Calu3 (cell line): Measurements from ENCODE around the gene CHMP5. TPM values are rescaled to one million over a fixed set of nuclear protein-coding genes. Genes with fewer than 3 reads are reported as not detected.

ENCODE experiments used
- BruUV-seq: library from RNA; stranded (reverse); fragments of 400-500 nt; replicated peaks from 2 replicates; lab custom pipeline; 2021; lab: Mats Ljungman, UMichigan
- CTCF ChIA-PET: fragments of 300-600 bp; sonication (Branson Sonifier 250); formaldehyde crosslinking; loops from one replicate; lab custom pipeline; 2022; ENCODE audit warnings: antibody characterized with exemption; lab: Charles Lee
- DNase-seq: peaks from one replicate; pipeline ENCODE4 v3.0.0; 2022
- H3K27ac Mint-ChIP-seq: one replicate; pipeline ENCODE4 v1.8.0; 2022; ENCODE audit warnings: mixed read lengths; ENCODE audit not compliant: unreplicated experiment
- H3K27me3 Mint-ChIP-seq: one replicate; pipeline ENCODE4 v1.8.0; 2022; ENCODE audit warnings: mixed read lengths; ENCODE audit not compliant: unreplicated experiment
- H3K36me3 Mint-ChIP-seq: one replicate; pipeline ENCODE4 v1.8.0; 2022; ENCODE audit warnings: mild to moderate bottlenecking, moderate library complexity, mixed read lengths; ENCODE audit not compliant: insufficient read depth, unreplicated experiment
- H3K4me1 Mint-ChIP-seq: one replicate; pipeline ENCODE4 v1.8.0; 2022; ENCODE audit warnings: mild to moderate bottlenecking, low read depth, mixed read lengths; ENCODE audit not compliant: unreplicated experiment
- H3K4me3 Mint-ChIP-seq: one replicate; pipeline ENCODE4 v1.8.0; 2022; ENCODE audit warnings: mild to moderate bottlenecking, low read depth, moderate library complexity, mixed read lengths; ENCODE audit not compliant: unreplicated experiment
- H3K9me3 Mint-ChIP-seq: one replicate; pipeline ENCODE4 v1.8.0; 2022; ENCODE audit warnings: low read depth, mixed read lengths; ENCODE audit not compliant: unreplicated experiment
- CTCF ChIP-seq: fragments of 200-600 bp; IDR thresholded peaks from one replicate; pipeline ENCODE4 v1.8.0; 2022; ENCODE audit warnings: antibody characterized with exemption; ENCODE audit not compliant: unreplicated experiment
- intact Hi-C: fragments of 100-400 bp; cut with micrococcal nuclease; formaldehyde crosslinking; loops from one replicate; pipeline ENCODE4 v1.10.0; 2022; ENCODE audit not compliant: unreplicated experiment
- total RNA-seq: library from RNA; stranded (reverse); gene quantifications from 2 replicates; pipeline ENCODE4 v1.2.3, GENCODE V29; 2022

CHMP5 gene
- total RNA-seq, 1 experiment from 2014 or later: 49.6 TPM

GRCh38 chr9:33320230-33320567 lies 55.4 kb downstream of the CHMP5 start:
- TF ChIP-seq CTCF: no peak
- intact Hi-C loops: no loop called here
- CTCF ChIA-PET: interaction anchor here (0.7 kb wide), 1 partner anchor 57 kb away, joined by 3 read pairs; no protein-coding TSS in a partner anchor
- no TSS peak for BruUV-seq
- no peaks in the 10 kb centered on the region for H3K27me3 Mint-ChIP-seq
- peak overlapping the region; percentile 69 for H3K27ac Mint-ChIP-seq
- H3K4me3 Mint-ChIP-seq: peak overlapping the region; percentile 26
- DNase-seq: no peak
- H3K9me3 Mint-ChIP-seq: no peaks in the 10 kb centered on the region
- peaks cover 11% of the 10 kb centered on the region for H3K4me1 Mint-ChIP-seq
- H3K36me3 Mint-ChIP-seq: peaks cover 81% of the 10 kb centered on the region

DNA sequence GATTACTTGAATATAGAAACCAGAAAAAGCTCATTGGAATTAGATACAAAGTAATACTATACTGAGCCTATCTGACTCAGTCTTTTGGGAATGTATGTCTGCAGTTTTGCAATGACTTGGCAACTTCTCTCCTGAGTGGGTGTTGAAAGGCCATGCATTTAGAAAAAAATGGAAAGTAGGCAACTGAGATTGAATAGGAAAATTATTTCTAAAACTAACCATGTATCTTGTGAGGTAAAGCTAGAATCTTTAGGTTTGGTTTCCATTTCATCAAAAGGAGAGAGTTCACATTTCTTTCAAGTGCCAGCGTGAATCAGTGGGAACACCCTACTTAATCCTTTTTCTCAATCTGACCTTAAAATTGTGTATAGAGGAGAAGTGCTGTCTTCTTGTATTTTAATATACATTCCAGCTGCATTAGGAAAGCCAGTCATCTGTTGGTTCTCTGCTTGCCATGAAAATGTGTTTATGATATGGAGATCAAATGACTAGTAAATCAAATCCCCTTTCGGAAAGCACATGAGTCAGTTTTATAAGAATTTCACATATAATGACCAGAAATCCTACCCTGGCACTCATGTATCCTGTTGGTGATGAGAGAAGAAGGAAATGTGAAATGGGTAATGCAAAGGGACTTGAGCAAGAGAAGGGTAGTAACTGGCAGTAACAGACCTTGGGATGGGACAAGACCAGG lies 55.9 kb downstream of the CHMP5 start:
- Mint-ChIP-seq H3K9me3 (no peaks in the 10 kb centered on the region), H3K36me3 (peaks cover 79% of the 10 kb centered on the region), H3K4me1 (peaks cover 11% of the 10 kb centered on the region), H3K4me3 (peak overlapping the region; percentile 26), H3K27me3 (no peaks in the 10 kb centered on the region), H3K27ac (peak overlapping the region; percentile 69)
- no TSS peak for BruUV-seq
- CTCF ChIA-PET: no interaction called here
- intact Hi-C loops: no loop called here
- DNase-seq: no peak
- TF ChIP-seq CTCF: no peak

DNA sequence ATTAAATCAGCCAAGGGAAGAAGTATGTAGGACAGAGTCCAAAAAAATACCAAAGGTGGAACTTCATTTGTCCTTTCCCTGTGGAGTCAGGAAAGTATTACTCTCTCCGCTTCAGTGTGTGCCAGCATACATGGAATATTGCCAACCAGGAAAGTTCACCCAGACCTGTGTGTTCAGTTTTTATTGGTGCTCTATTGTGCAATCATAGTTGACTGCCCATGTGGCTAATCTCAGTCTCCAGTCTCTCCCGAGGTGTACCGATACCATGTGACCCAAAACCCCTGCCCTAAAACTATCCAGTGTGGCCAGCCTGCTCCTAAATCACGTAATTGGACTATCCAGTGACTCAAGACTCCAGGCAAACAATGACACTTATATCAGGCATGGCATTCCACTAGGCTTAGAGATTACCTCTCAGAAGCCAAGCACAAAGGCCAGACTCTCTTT lies 64.3 kb downstream of the CHMP5 start:
- TF ChIP-seq CTCF: no peak

GRCh38 chr9:33329979-33330378 lies 65.1 kb downstream of the CHMP5 start:
- peaks cover 40% of the 10 kb centered on the region for H3K36me3 Mint-ChIP-seq
- CTCF ChIA-PET: no interaction called here
- intact Hi-C loops: no loop called here
- DNase-seq: no peak
- no peak for TF ChIP-seq CTCF
- no peaks in the 10 kb centered on the region for H3K27me3 Mint-ChIP-seq
- peak overlapping the region; percentile 71 for H3K27ac Mint-ChIP-seq
- H3K4me1 Mint-ChIP-seq: peaks cover 24% of the 10 kb centered on the region
- H3K4me3 Mint-ChIP-seq: peak overlapping the region; percentile 26
- H3K9me3 Mint-ChIP-seq: no peaks in the 10 kb centered on the region
- BruUV-seq: TSS peak; percentile 51

More for the DNA sequence above, 64.3 kb downstream of the CHMP5 start:
- intact Hi-C loops: no loop called here
- no TSS peak for BruUV-seq
- no peaks in the 10 kb centered on the region for H3K27me3 Mint-ChIP-seq
- H3K4me1 Mint-ChIP-seq: peaks cover 24% of the 10 kb centered on the region
- H3K27ac Mint-ChIP-seq: peak overlapping the region; percentile 97
- peak; percentile 80 for DNase-seq
- CTCF ChIA-PET: interaction anchor here (0.6 kb wide), 1 partner anchor 26 kb away, joined by 4 read pairs; no protein-coding TSS in a partner anchor
- H3K36me3 Mint-ChIP-seq: peaks cover 49% of the 10 kb centered on the region
- H3K9me3 Mint-ChIP-seq: no peaks in the 10 kb centered on the region
- peak overlapping the region; percentile 48 for H3K4me3 Mint-ChIP-seq
